Fibroblast of pulmonary artery (primary cell): ENCODE data around the gene ISYNA1.
A peak's percentile ranks its signal among the peaks of the same experiment; 100 is the strongest.

Experiments used
- DNase-seq: peaks from one replicate; pipeline ENCODE4 v3.0.0-alpha.2; 2010; ENCODE audit warnings: low read depth
- H3K4me3 ChIP-seq: replicated peaks from 2 replicates; pipeline ENCODE4 v1.5.1; 2011; ENCODE audit warnings: low read depth, mild to moderate bottlenecking, control low read depth, low read length, moderate library complexity
- CTCF ChIP-seq: IDR thresholded peaks from 2 replicates; pipeline ENCODE4 v1.5.1; 2011; ENCODE audit warnings: mild to moderate bottlenecking, control low read depth, low read length, inconsistent platforms; ENCODE audit errors: missing control alignments

ISYNA1 gene

DNA sequence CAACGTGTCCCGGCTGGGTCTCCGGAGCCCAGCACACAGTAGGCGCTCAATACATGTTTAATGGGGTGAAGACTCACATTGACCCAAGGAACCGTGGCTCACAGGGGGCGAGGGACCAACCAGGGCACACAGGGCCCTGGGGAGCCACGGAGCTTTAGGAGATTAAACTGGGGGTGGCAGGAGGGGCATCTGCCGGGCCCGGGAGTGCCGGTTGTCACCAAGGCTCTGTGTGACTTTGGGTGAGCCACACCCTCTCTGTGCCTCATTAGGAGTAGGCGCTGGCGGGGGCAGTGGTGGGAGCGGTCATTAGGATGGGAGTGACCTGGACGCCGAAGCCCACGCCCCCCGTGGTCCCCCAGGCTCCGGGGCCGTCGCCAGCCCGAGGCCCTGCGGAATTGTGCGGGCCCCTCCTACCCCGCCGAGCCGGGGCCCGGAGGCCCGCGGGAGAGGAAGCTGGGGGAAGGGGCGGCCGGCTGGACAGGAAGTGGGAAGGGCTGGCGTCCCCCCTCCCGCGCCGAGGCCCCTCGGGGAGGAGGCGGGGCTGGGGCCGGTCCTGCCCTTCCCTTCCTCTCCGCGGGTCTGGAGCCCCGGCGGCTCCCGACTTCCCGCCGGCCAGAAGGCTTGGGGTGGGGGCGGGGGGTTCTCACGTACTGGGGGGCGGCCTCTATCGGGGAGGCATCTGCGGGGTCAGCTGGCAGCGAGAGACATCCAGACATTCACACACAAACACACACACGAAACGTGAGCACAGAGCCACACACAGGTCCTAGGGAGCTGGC, 20.5 kb downstream of the ISYNA1 start:
- TF ChIP-seq CTCF, result no peak
- peak overlapping the region; percentile 38 for H3K4me3 ChIP-seq
- peak; percentile 90 for DNase-seq

GRCh38 chr19:18416778-18417249, 21.1 kb downstream of the ISYNA1 start:
- peak overlapping the region; percentile 38 for H3K4me3 ChIP-seq
- peak; percentile 95 for DNase-seq
- no peak for TF ChIP-seq CTCF

GRCh38 chr19:18415178-18415867, 22.6 kb downstream of the ISYNA1 start:
- no peak for TF ChIP-seq CTCF
- H3K4me3 ChIP-seq, result peak overlapping the region; percentile 47
- DNase-seq, result peak; percentile 97

- peak overlapping the region; percentile 47 for H3K4me3 ChIP-seq
- TF ChIP-seq CTCF, result no peak
- no peak for DNase-seq
Measured at GRCh38 chr19:18414504-18415177, 23.3 kb downstream of the ISYNA1 start.

- no peak for DNase-seq
- TF ChIP-seq CTCF, result no peak
- H3K4me3 ChIP-seq, result no peak overlapping the region
Measured at GRCh38 chr19:18412610-18413239, 25.2 kb downstream of the ISYNA1 start.

GRCh38 chr19:18408053-18408476, 29.9 kb downstream of the ISYNA1 start:
- H3K4me3 ChIP-seq, result no peak overlapping the region
- TF ChIP-seq CTCF, result peak; percentile 61
- DNase-seq, result no peak
